Stimulated activated CD4-positive, alpha-beta T cell treated with anti-CD3 and anti-CD28 coated beads, Interleukin-2, amount 100 ng/mL, for 48 hours (primary cell): Measurements from ENCODE around the gene CNTNAP2.
"Not testable (repeated sequence)": the region's sequence is repeated elsewhere in the genome, so short reads cannot be mapped to it uniquely, and the experiment has no call there.

Experiments used
- DNase-seq, 2 donors: peaks; one replicate each; pipeline ENCODE4 v3.0.0-alpha.2; 2020

CNTNAP2 gene

GRCh38 chr7:147048864-147049263 lies 932.3 kb downstream of the CNTNAP2 start:
- DNase-seq = no peak

- DNase-seq = no peak
Measured at GRCh38 chr7:147052818-147053217, 936.2 kb downstream of the CNTNAP2 start.

- no peak for DNase-seq
Measured at GRCh38 chr7:147053746-147054145, 937.1 kb downstream of the CNTNAP2 start.

- no peak for DNase-seq
Measured at GRCh38 chr7:147060070-147060469, 943.5 kb downstream of the CNTNAP2 start.

GRCh38 chr7:147062897-147063296 lies 946.3 kb downstream of the CNTNAP2 start:
- no peak for DNase-seq

GRCh38 chr7:147068842-147069241 lies 952.2 kb downstream of the CNTNAP2 start:
- DNase-seq = no peak

GRCh38 chr7:147069771-147070170 lies 953.2 kb downstream of the CNTNAP2 start:
- DNase-seq = no peak

- DNase-seq = no peak
Measured at GRCh38 chr7:147070886-147071285, 954.3 kb downstream of the CNTNAP2 start.

- DNase-seq = no peak
Measured at GRCh38 chr7:147071536-147071935, 954.9 kb downstream of the CNTNAP2 start.

GRCh38 chr7:147078312-147078711 lies 961.7 kb downstream of the CNTNAP2 start:
- no peak for DNase-seq

- DNase-seq = no peak
Measured at GRCh38 chr7:147079083-147079482, 962.5 kb downstream of the CNTNAP2 start.

GRCh38 chr7:147079921-147080420 lies 963.4 kb downstream of the CNTNAP2 start:
- no peak for DNase-seq

- no peak for DNase-seq
Measured at GRCh38 chr7:147081117-147081516, 964.5 kb downstream of the CNTNAP2 start.

GRCh38 chr7:147089051-147089461 lies 972.5 kb downstream of the CNTNAP2 start:
- no peak for DNase-seq

- no peak for DNase-seq
Measured at GRCh38 chr7:147089608-147090007, 973.0 kb downstream of the CNTNAP2 start.

- no peak for DNase-seq
Measured at GRCh38 chr7:147096629-147097028, 980.0 kb downstream of the CNTNAP2 start.

- no peak for DNase-seq
Measured at GRCh38 chr7:147103224-147103623, 986.6 kb downstream of the CNTNAP2 start.

GRCh38 chr7:147106746-147107145 lies 990.1 kb downstream of the CNTNAP2 start:
- no peak for DNase-seq

GRCh38 chr7:147114525-147114924 lies 997.9 kb downstream of the CNTNAP2 start:
- DNase-seq = not testable (repeated sequence)

- DNase-seq = no peak
Measured at GRCh38 chr7:147136352-147136751, 1019.8 kb downstream of the CNTNAP2 start.

GRCh38 chr7:147145194-147145593 lies 1028.6 kb downstream of the CNTNAP2 start:
- DNase-seq = no peak

- DNase-seq = no peak
Measured at GRCh38 chr7:147146169-147146568, 1029.6 kb downstream of the CNTNAP2 start.

- DNase-seq = no peak
Measured at GRCh38 chr7:147151661-147152060, 1035.1 kb downstream of the CNTNAP2 start.

GRCh38 chr7:147153571-147153970 lies 1037.0 kb downstream of the CNTNAP2 start:
- DNase-seq = no peak

- no peak for DNase-seq
Measured at GRCh38 chr7:147161405-147161804, 1044.8 kb downstream of the CNTNAP2 start.
